ENCODE measurements around the gene FOXP2.
"Not testable (repeated sequence)": the region's sequence is repeated elsewhere in the genome, so short reads cannot be mapped to it uniquely, and the experiment has no call there.

Gene FOXP2

DNA sequence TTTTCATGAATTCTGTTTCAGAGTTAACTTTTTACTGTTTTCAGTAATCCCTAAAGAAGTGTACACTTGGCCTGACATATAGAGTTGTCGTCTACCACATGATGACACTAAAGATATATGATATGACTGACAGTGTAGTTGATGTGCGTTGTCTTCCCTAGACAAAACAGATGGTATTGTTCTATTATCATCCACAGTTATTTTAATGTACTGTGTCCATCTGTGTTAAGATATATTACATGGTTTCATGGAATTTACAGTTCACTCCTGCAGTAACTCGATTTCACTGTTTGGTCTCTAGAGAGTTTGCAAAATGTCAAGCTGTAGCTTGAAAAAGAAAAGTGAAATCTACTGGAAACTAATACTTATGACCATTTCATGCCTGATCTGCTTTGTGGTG is 18.1 kb downstream of the FOXP2 start:
- DNase-seq (ENCODE audit: low read depth), result no peak
- TF ChIP-seq CTCF (IDR thresholded peaks at IDR 0.05; ENCODE audit: control insufficient read depth, insufficient read depth, low read depth, low read length, missing control alignments), result no peak
- H3K4me3 ChIP-seq (ENCODE audit: control insufficient read depth, low read depth, low read length), result no peak overlapping the region

- no peak for TF ChIP-seq CTCF (IDR thresholded peaks at IDR 0.05; ENCODE audit: control insufficient read depth, insufficient read depth, low read depth, low read length, missing control alignments)
- DNase-seq (ENCODE audit: low read depth), result no peak
- no peak overlapping the region for H3K4me3 ChIP-seq (ENCODE audit: control insufficient read depth, low read depth, low read length)
Measured at GRCh38 chr7:114439581-114439980, 25.0 kb downstream of the FOXP2 start.

GRCh38 chr7:114440927-114441326 is 26.3 kb downstream of the FOXP2 start:
- not testable (repeated sequence) for DNase-seq (ENCODE audit: low read depth); H3K4me3 ChIP-seq (ENCODE audit: control insufficient read depth, low read depth, low read length)

GRCh38 chr7:114444196-114444595 is 29.6 kb downstream of the FOXP2 start:
- H3K4me3 ChIP-seq (ENCODE audit: control insufficient read depth, low read depth, low read length), result no peak overlapping the region
- no peak for DNase-seq (ENCODE audit: low read depth)
- TF ChIP-seq CTCF (IDR thresholded peaks at IDR 0.05; ENCODE audit: control insufficient read depth, insufficient read depth, low read depth, low read length, missing control alignments), result no peak

GRCh38 chr7:114450431-114450830 is 35.8 kb downstream of the FOXP2 start:
- DNase-seq (ENCODE audit: low read depth), result no peak
- no peak for TF ChIP-seq CTCF (IDR thresholded peaks at IDR 0.05; ENCODE audit: control insufficient read depth, insufficient read depth, low read depth, low read length, missing control alignments)
- no peak overlapping the region for H3K4me3 ChIP-seq (ENCODE audit: control insufficient read depth, low read depth, low read length)

DNA sequence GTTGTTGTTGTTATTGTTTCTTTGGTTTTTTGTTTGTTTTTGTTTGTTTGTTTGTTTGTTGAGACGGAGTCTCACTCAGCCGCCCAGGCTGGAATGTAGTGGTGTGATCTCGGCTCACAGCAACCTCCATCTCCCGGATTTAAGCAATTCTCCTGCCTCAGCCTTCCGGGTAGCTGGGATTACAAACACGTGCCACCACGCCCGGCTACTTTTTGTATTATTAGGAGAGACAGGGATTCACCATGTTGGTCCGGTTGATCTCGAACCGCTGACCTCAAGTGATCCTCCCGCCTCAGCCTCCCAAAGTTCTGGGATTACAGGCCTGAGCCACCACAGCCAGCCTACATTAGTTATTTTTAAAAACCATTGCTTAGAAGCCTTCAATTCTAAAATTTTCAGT is 45.0 kb downstream of the FOXP2 start:
- no peak overlapping the region for H3K4me3 ChIP-seq (ENCODE audit: control insufficient read depth, low read depth, low read length)
- TF ChIP-seq CTCF (IDR thresholded peaks at IDR 0.05; ENCODE audit: control insufficient read depth, insufficient read depth, low read depth, low read length, missing control alignments), result no peak

DNA sequence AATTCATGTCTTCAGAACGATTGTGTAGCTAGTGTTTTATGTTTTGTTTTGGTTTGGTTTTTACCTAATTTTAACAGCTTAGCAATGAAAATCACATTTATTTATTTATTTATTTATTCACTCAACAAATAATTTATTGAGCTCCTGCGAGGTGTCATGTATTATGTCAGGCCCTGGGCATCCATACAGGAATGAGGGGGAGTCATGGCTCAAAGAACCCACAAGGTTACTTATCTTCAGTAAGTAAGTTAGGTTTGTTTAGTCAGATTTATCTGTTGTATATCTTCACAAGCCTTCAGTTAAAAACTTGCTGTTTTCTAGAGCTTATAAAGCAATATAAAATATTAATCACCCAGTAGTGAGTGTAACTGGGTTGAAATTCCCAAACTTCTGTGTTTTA is 45.4 kb downstream of the FOXP2 start:
- no peak overlapping the region for H3K4me3 ChIP-seq (ENCODE audit: control insufficient read depth, low read depth, low read length)
- TF ChIP-seq CTCF (IDR thresholded peaks at IDR 0.05; ENCODE audit: control insufficient read depth, insufficient read depth, low read depth, low read length, missing control alignments), result no peak
- DNase-seq (ENCODE audit: low read depth), result no peak

More for the DNA sequence above, 45.0 kb downstream of the FOXP2 start:
- DNase-seq (ENCODE audit: low read depth), result no peak

All from AG09309 (cell line).